Suprapubic skin (tissue), 3 donors: ENCODE data around the gene PEX3.

Experiments
- EP300 ChIP-seq: sonication (generic); formaldehyde crosslinking; IDR thresholded peaks from one replicate; pipeline ENCODE4 v1.6.1; 2017; ENCODE audit warnings: antibody characterized with exemption
- POLR2A ChIP-seq, 2 donors: fragments of 450-650 bp; IDR thresholded peaks; one replicate each; pipeline ENCODE4 v1.6.1; 2017; ENCODE audit warnings: antibody characterized with exemption in 2 of 2, mild to moderate bottlenecking in 2 of 2, moderate library complexity in 2 of 2
- TF ChIP-seq, protein P1 (sequence below), 2 donors: fragments of 200-600 bp in 1 of 2; fragments of 450-650 bp in 1 of 2; sonication (generic) in 1 of 2; IDR thresholded peaks; one replicate each; pipeline ENCODE4 v1.5.1; 2016 to 2019; ENCODE audit warnings: antibody characterized with exemption in 2 of 2, mild to moderate bottlenecking in 1 of 2, moderate library complexity in 1 of 2

DNA sequence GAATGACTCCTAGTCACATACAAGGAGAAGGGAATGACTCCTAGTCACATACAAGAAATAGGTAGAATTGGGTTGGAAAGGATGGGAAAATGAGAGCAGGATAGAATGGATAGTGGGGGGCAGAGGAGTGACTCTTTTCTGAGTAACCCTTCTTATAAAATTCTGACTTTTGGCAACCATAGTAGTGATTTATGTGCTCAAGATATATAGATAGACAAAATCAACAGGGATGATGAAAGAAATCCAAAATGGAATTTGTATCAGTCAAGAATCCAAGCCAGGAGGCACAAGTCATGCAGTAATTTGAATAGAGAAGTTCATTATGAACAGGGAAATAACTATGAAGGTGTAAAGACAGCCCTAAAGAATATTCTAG, 41.8 kb upstream of the PEX3 start:
- TF ChIP-seq, protein P1, sequence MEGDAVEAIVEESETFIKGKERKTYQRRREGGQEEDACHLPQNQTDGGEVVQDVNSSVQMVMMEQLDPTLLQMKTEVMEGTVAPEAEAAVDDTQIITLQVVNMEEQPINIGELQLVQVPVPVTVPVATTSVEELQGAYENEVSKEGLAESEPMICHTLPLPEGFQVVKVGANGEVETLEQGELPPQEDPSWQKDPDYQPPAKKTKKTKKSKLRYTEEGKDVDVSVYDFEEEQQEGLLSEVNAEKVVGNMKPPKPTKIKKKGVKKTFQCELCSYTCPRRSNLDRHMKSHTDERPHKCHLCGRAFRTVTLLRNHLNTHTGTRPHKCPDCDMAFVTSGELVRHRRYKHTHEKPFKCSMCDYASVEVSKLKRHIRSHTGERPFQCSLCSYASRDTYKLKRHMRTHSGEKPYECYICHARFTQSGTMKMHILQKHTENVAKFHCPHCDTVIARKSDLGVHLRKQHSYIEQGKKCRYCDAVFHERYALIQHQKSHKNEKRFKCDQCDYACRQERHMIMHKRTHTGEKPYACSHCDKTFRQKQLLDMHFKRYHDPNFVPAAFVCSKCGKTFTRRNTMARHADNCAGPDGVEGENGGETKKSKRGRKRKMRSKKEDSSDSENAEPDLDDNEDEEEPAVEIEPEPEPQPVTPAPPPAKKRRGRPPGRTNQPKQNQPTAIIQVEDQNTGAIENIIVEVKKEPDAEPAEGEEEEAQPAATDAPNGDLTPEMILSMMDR (IDR thresholded peaks at IDR 0.05) = no peak
- TF ChIP-seq EP300 (no peak), POLR2A (IDR thresholded peaks at IDR 0.05) (no peak)
